HG03108 (cell line): Measurements from ENCODE around the gene TSC1.

Experiments used
- ATAC-seq: cut with Tn5 transposase; IDR thresholded peaks from one replicate; pipeline ENCODE4 v1.9.1; 2021; ENCODE audit warnings: moderate library complexity; ENCODE audit not compliant: unreplicated experiment

Gene TSC1

DNA sequence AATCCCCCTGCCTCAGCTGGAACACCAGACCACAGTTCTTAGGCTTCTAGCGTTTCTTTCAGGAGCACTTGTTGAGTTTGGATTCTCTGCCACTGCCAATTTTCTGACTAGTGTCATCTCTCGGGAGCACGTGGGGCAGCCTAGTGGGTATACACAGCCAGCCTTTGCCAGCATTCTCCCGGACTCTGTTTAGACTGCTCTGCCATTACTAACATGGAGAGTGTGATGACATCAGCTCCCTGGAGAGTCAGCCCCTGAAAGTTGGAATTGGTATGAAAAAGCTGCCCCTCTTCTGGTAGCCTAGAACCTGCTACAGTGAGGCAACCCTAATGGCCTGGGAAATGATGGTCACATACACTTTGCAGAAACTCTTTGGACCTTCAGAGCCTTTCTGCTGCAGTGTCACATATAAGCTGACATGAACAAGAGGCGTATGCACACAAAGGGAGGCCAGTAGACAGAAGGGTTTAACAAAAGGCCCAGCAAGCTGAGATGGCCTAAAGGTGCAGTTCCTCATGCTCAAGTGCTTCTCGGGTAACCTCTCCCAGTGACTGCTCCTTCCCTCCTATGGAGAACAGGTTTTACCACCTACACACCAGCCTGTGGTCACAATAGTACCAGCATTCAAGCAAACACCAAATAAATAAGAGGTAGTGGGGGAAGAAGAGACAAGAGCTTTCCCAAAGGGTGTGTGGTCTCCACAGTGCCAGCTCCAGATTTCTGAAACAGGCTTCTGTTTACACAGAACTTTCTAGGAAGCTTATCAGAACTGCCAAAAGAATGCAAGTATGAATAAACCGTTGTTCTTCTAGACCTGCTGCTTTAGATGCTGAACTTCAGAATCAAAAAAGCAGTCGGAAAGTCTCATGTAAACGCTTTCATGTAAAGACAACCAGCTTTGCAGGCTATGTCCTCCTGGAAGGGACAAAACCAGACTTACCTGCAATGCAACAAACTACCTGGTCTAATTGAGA is 49.3 kb downstream of the TSC1 start:
- no peak for ATAC-seq

DNA sequence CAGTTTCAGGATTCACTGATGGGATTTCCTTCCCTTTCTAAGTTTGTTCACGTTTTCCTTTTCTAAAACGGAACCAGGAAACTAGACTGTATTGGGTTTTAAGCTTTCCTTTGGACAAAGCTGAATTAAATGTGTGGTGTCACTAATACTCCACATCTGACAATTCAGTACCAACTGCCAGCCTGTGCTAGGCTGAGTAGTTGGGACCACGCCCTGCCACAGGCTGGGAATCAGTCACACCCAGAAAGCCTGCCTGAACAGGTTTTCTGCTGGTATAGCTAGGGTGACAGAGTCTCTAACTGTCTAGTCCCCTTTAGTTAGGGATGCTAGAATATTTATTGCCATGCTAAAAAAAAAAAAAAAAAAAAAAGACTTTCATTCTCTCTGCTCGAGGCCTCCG is 50.1 kb downstream of the TSC1 start:
- no peak for ATAC-seq

DNA sequence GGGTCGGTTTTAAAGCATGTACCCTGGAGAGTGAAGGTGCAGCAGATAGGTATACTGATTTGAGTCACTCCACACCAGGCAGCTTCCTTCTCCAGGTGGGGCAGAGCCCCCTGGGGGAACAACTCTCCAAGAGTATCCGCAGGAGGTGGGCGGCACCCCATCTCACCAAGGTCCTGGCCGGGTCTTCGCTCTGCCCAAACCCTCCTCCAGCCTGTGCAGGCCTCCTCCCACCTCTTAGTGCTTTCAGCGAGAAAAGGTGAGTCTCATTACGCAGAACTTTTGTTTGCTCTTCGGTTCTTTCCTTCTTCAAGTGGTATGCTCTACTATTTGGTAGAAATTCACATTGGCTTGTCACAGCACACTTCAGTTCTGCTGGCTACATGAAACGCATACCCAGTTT is 52.0 kb downstream of the TSC1 start:
- ATAC-seq: no peak

DNA sequence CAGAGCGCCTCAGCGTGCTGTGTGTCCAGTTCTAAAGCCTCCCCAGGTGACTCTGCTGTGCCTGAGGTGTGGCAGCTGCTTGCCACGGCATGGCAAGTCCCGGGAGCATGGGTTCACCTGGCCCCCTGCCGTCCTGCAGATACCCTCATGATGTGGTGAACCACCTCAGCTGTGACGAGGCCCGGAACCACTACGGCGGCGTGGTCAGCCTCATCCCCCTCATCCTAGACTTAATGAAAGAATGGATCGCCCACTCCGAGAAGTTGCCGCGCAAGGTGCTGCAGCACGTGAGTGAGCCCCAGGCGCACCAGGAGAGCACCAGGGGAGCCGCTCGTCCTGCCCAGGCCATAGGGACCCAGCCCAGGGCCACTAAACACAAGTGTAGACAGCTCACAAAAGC is 56.3 kb downstream of the TSC1 start:
- ATAC-seq: no peak

DNA sequence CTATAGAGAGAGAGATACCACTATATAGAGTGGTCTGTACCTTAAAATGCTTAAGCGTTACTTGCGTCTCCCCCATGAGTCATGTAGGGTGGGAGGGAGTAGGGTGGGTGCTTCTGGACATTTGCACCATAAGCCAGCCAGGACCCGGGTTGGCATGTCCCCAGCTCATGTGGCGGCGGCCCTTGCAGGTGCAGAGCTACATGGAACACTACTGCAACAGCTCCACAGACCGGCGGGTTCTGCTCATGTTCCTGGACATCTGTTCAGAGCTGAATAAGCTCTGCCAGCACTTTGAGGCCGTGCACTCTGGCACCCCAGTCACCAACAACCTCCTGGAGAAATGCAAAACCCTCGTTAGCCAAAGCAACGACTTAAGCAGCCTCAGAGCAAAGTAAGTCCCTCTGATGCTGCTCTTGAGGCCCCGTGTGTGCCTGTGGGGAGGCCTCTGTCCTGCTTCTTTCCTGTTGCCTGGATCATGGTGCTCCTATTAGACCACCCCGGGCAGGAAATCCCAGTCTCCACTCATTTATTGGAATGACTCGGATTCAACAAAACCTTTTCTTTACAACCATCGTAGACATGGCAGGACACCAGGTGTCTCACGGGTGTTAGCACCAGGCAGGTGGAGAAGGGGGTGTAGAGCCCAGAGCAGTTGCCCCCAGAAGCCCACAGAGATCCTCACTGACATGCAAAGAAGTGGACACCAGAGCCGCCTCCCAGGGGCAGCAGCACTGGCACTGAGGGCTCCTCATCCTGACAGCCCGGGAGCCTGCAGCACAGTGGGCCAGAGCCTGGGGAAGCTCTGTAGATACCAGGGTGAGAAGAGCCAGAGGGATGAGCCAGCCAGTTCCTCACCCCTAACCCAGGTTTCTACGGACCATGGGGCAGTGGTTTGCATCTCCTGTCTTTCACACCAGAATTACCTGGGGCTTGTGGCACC is 57.0 kb downstream of the TSC1 start:
- ATAC-seq: no peak

DNA sequence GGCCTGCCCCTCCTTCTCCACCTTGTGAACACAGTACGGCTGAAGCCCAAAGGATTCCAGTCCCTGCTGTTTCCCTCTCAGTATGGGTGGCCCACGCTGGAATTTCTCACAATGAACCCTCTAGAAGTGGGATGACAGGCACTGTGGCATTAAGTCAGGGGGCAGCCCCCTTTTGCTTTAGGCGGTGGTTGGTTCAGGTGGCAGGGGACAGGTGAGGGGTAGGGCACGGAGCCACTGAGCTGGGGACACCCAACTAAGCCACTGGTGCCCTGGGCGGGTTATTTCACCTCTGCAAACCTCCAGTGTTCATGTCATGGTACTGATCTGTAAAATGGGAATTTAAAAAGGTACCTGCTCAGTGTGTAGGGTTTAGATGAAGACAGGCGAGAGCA is 58.1 kb downstream of the TSC1 start:
- ATAC-seq: no peak

DNA sequence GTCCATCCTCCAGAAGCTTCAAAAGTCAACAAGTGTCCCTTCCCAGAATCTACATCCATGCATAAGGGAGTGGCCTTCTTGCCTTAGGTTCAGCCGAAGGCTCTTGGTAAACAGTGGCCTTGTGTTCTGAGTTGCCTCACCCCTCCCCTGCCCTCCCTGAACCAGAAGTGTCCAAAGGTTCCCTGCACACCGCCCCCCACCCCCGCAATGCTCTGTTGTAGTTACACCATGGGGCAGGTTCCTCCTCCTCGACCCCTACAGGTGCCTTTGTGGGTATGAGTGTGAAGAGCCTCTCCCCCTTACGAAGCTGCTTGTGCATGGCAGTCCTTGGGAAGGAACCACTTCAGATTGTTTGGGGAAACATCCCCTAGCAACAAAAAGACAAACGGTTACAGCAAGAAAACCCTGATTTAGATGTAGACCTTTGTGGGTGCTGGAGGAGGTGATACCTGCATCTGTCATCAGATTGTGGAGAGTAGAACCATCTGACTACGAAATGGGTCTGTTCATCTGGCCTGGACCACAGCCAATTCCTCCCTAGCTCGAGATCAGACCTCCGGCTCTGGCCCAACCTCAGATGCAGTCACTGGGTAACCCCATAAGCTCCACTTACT is 58.6 kb downstream of the TSC1 start:
- ATAC-seq: no peak

DNA sequence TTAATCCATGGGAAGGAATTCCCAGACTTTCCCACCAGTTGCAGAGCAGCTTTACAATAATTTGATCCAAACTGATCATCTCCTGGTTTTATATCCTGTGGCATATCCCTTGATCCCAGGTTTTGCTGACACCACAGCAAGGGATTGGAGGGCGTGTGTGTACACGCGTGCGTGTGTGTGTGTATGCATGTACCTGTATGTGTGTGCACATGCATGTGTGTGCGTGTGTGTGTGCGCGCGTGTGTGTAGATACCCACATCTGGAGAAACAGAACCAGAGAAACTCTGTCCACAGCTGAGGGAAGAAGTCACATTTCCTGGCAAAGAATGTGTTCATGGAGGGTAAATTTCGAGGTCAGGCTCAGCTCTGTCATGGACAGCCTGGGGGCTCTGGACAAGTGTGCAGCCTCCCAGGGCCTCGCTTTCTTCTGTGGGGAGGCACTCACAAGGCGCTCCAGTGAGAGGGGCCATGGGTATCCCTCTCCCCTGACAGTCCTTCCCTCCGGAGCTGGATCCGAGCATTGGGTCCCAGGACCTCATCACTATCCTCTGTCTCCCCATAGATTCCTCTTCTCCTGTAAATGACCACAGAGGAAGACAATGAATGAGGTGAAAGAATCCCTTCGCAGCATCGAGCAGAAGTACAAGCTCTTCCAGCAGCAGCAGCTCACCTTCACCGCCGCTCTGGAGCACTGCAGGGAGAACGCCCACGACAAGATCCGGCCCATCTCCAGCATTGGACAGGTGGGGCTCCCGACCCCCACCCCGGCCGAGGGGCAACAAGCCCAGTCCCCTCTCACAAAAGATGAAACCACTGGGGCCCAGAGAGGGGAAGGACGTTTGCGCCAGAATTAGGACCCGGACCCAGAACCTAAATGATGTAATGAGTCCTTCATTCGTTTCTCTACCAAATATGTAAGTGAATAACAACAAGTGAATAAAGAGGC is 60.8 kb downstream of the TSC1 start:
- ATAC-seq: no peak

DNA sequence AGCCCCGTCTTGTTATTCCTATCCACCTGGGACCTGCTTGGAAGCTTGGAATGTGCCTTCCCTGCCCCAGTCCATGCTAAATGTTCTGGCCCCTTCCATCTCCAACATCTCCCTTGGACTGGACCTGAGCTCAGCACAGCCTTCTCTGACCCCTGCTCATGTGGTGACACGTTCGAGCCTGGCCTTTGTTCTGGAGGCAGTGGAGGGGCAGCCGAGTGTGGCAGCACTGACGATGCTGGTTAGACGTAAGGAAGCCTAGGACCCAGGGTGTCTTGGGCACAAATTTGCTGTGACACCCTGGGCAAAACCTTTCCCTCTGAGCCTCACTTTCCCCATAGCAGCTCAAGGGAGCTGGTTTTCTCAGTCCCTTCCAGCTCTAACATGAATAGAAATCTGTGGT is 61.8 kb downstream of the TSC1 start:
- ATAC-seq: no peak

DNA sequence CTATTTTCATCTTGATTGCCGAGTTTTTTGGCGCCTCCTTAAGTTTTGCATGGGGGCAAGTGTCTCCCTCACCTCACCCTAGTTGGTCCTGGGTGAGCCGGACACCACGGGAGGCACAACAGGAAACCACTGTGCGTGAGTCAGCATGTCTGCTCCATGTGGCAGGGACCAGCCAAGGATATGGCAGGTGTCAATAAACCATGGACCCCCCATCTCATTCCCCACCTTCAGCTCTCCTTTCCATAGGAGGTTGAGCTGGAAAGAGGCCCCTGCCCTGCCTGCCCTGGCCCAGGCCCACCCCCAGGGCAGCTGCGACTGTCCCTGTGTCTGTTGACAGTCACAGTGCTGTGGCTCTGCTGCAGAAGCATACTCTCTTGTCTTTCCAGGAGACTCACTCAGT is 62.6 kb downstream of the TSC1 start:
- ATAC-seq: no peak

DNA sequence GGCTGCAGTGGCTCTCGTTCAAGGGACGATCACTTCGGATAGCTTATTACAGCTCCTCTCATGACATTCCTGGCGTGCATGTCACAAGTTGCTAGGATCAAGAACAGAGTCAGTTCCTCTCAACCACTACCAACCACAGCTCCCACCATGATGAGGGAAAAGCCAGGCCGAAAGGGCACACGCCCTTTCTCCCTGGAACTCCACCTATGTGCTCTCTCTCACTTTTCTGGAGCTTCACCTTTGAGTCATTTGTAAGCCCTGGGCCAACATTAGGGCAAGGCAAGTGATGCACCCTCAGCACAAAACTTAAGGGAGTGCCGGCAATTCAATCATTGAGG is 64.1 kb downstream of the TSC1 start:
- ATAC-seq: no peak

DNA sequence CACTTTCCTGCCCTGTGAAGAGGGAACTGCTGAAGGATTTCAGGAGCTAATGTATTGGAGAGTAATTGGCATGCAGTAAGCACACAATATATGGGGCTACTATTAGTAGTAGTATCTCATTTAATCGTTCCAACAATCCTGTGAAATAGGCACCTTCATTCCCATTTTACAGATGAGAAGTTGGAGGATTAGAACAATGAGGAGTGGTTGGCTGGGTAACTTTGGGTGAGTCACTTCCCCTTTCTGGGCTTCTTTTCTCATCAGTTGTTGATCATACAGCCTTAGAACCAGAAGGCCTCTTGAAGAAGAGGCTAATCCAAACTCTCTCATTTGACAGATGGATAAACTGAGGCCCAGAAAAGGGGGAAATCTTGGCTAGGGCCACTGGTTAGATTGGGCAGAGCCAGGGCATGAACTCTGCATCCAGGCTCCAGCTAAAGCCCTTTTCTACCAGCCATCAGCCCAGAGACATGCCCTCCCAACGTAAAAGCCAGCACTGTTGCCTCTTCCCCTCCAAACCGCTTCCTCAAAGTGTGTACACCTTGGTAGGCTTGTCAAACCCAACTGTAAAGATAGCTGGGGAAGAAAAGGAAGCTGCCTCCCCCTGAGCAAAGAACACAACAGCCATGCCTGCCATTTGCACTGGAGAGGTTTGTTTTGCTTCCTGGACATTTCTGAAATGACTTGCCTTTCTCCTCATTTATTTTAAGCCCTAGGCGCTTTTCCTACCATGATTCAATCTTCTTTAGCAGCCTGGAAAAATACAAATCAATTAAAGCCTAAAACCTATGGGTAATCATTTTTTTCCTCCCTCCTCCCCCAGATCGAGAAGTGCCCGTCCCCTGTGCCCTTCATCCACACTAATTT is 64.7 kb downstream of the TSC1 start:
- no peak for ATAC-seq

DNA sequence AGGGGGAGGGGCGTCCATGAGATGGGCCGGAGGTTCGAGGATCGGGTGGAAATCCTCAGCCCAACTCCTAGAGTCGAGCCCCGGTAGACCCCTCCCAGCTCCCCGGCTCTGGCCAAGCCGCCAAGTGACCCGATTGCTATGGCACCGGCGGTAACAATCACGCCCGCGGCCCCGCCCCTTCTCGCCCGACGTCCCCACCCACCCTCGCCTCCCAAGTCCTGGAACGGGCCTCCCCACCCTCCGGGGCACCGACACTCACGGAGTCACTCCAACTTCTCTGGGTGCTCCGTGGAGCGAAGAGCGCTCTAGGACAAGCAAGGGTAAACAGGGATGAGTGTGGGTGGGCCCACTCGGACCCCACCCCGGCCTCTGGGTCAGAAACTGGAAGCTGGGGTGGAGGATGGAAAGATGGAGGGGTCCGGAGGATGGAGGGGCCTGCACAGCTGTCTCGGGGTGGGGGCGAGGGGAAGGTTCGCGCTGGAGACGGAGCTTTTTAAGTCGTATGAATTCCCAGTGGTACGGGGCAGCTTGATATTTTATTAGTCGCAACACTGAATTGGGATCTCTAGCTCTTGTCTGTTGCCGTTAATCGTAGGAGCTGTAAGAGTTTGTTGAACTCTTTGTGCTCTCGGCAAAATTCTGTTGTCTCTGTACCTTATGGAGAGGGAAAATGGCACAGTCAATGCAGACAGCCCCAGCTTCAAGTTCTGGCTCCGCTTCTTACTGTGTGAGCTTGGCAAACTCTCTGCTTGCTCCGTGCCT is 65.5 kb downstream of the TSC1 start, which contains the start of gene SPACA9:
SPACA9 (plus strand) TSS at position 204 of the 762 bp plus-strand sequence. CDS start 5,050 bp downstream, outside the sequence.
- ATAC-seq: no peak

DNA sequence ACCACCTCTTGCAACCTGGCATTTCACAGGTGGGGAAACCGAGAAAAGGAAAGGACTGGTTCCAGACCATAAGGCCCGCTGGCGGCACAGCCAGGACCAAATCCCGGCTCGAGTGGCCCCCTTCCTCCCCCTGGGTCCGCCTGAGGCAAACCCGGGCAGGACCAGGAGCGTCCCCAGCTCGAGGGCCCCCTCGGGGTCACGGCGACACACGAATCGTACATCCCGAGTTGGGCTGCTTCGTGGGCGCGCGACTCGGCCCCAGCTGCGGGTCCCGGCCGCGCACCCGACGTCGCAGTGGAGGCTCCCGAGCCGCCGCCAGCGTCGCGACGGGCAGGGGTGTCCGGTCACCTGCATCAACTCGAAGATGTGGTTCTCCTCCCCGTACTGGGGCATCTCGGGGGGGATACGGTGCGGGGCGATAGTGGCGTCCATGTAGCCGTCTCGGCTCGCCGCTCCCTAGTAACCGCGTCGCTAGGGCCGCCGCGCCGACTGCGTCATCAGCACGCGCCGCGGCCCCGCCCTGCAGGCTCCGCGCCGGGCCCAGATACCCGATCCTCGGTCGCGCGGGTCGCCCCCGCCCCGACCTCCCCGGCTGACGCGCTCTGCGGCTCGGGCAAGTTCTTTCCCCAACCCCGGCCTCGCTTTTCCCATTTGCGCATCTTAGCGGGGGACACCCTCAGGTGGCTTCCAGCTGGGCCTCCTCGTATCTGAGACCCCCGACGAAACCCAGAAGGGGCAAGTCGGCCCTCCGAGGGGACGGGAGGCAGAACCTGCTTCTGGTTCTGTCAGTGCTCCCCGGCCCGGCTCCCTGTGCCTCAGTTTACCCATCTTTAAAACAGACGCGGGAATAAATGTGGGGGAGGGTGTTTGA is 66.4 kb downstream of the TSC1 start, which contains the start of gene AK8:
AK8 (minus strand) TSS at position 461 of the 871 bp plus-strand sequence; CDS start at position 432, 29 bp downstream.
- ATAC-seq: peak; percentile 82

DNA sequence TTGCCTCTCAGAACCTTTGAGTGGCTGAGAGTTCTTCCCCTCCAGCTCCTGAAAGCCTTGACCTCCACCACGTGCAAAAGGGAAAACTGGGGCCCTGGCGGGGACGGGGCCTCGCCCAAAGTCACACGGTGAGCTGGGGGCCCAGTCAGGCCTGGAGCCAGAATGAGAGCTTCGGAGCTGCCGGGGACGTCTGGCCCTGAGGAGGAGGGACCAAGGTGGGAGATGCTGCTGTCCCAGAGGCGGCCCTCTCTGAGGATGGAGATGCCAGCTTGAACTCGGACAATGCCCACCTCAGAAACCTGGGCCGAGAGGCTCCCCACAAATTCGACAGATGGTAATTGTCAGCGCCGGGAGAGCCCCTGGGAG is 67.0 kb downstream of the TSC1 start:
- ATAC-seq: no peak

DNA sequence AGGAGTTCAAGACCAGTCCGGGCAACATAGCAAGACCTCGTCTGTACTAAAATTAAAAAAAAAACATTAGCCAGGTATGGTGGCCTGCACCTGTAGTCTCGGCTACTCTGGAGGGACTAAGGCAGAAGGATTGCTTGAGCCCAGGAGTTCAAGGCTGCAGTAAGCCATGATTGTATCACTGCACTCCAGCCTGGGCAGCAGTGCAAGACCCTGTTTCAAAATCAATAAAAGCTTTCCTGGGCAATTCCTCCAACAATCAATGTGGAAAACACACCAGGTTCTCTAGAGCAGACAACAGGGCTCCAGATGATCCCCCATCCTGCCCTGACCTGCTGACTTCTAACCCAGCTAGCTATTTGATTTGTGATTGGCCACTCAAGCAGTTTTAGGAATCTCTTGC is 67.6 kb downstream of the TSC1 start:
- ATAC-seq: no peak

DNA sequence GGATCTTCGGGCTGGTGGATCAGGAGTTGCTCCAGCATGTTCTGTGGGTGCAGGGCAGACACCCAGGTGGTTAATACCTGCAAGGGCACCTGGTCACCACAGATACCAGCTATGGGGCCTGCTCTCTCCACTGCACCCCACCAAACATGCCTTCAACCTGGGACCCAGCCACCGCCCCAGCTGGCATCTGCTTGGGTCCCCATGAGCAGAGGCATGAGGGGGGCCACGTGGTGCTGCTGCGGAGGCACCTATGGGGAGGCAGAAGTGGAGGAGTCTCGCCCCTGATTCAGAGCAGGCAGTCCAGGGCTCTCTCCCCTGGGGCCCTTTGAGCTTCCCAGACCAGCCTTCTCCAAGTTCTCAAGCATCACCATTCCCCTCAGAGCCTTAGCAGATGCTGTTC is 69.3 kb downstream of the TSC1 start:
- ATAC-seq: no peak
